Ovary (tissue), 9 donors: ENCODE measurements around the gene RC3H1. TPM values are rescaled to one million over a fixed set of nuclear protein-coding genes. Genes with fewer than 3 reads are reported as not detected.
"Not testable (repeated sequence)": the region's sequence is repeated elsewhere in the genome, so short reads cannot be mapped to it uniquely, and the experiment has no call there.

Source experiments
- DNase-seq, 5 donors: peaks; one replicate each; pipeline ENCODE4 v3.0.0-alpha.2; 2019 to 2020
- H3K27ac ChIP-seq, 2 donors: fragments of 200-600 bp; one replicate each; pipeline versions ENCODE4 v1.5.1 to v1.8.0; 2019 to 2022
- H3K27me3 ChIP-seq: fragments of 200-600 bp; one replicate; pipeline ENCODE4 v1.8.0; 2022
- H3K36me3 ChIP-seq: fragments of 200-600 bp; sonication (generic); one replicate; pipeline ENCODE4 v1.5.1; 2019
- H3K4me1 ChIP-seq: one replicate; pipeline ENCODE4 v1.8.1; 2013; ENCODE audit warnings: mild to moderate bottlenecking, moderate library complexity; ENCODE audit not compliant: insufficient read depth
- H3K4me3 ChIP-seq: fragments of 200-600 bp; sonication (generic); one replicate; pipeline ENCODE4 v1.5.1; 2017
- H3K9me3 ChIP-seq, 2 donors: fragments of 200-600 bp in 1 of 2; sonication (generic) in 1 of 2; one replicate each; pipeline versions ENCODE4 v1.5.1 to v1.8.1; 2013 to 2019; ENCODE audit warnings: mild to moderate bottlenecking in 1 of 2, moderate library complexity in 1 of 2
- EP300 ChIP-seq: sonication (generic); formaldehyde crosslinking; IDR thresholded peaks from one replicate; pipeline ENCODE4 v1.6.1; 2017; ENCODE audit warnings: antibody characterized with exemption
- POLR2A ChIP-seq: fragments of 450-650 bp; IDR thresholded peaks from one replicate; pipeline ENCODE4 v1.6.1; 2017; ENCODE audit warnings: antibody characterized with exemption, mild to moderate bottlenecking, moderate library complexity
- WGBS, 3 donors: extraction: QIAGEN DNeasy Blood & Tissue Kit in 1 of 3; methylation state at CpG; one replicate each; pipeline versions ENCODE4 v1.1.5 to v1.1.7; 2013 to 2017; 5-methylcytosine and 5-hydroxymethylcytosine counted together
- intact Hi-C, 4 donors: fragments of 100-400 bp; cut with DNase I; formaldehyde crosslinking; loops; one replicate each; pipeline versions ENCODE4 v1.11.0 to v1.15.1; 2022 to 2023
- polyA plus RNA-seq, 2 donors: library from polyadenylated mRNA; stranded (reverse); fragments of 200-250 nt in 1 of 2; fragments of 350-450 nt in 1 of 2; fragmentation: Illumina TruSeq in 1 of 2; extraction: RNeasy Lipid Tissue Mini Kit (QIAGEN cat#74804) in 1 of 2; gene quantifications; one replicate each; pipeline ENCODE4 v1.2.3, GENCODE V29; 2013 to 2014
- total RNA-seq, 7 donors: library from RNA; depleted of rRNA in 2 of 7; stranded (reverse); fragments of >200 nt in 2 of 7; fragmentation: NEBNext Ultra II Directional in 3 of 7; extraction: Animal tissue kit (Norgen Biotek cat#: 25700) in 3 of 7; gene quantifications; one replicate each; pipeline versions ENCODE4 v1.1.0 to v1.2.4, GENCODE V29; 2016 to 2023
- TF ChIP-seq, protein P1 (sequence below), 3 donors: fragments of 450-650 bp in 2 of 3; fragments of 200-600 bp in 1 of 3; IDR thresholded peaks; one replicate each; pipeline versions ENCODE4 v1.5.1 to v1.8.0; 2016 to 2022; ENCODE audit warnings: antibody characterized with exemption in 3 of 3, mild to moderate bottlenecking in 1 of 3
- donor health status: DM: no; HTN: no; CAD: no; lungs with moderate emphysema.
- donor health status: DM: no; HTN: no; CAD: no.
- donor health status: Bipolar disorder and iron deficiency.
- donor health status: DM: yes; HTN: yes; CAD: no.
- donor health status: DM: no; HTN: no; CAD: no.
- donor health status: DM: yes; HTN: yes; CAD: no.

Gene RC3H1
- total and polyA plus RNA-seq, 9 donors, result 4.6 to 33.8 (median 26.5) TPM

DNA sequence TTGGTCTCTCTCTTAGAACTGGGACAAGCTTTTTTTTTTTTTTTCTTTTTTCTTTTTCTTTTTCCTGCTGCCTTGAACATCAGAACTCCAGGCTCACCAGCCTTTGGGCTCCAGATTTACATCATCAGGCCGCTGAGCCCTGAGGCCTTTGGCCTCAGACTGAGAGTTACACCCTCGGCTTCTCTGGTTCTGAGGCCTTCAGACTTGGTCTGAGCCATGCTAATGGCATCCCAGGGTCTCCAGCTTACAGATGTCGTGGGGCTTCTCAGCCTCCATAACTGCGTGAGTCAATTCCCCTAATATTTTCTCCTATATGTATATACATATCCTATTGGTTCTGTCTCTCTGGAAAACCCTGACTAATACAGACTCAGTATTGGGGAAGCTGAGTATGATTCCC is 36.5 kb upstream of the RC3H1 start:
- Histone ChIP-seq H3K36me3 (no peaks in the 10 kb centered on the region), H3K27ac (no peak overlapping the region), H3K9me3 (no peaks in the 10 kb centered on the region), H3K4me3 (no peak overlapping the region), H3K27me3 (no peaks in the 10 kb centered on the region), H3K4me1 (no peaks in the 10 kb centered on the region)
- DNase-seq, result no peak
- TF ChIP-seq POLR2A (no peak), EP300 (no peak)
- TF ChIP-seq, protein P1, sequence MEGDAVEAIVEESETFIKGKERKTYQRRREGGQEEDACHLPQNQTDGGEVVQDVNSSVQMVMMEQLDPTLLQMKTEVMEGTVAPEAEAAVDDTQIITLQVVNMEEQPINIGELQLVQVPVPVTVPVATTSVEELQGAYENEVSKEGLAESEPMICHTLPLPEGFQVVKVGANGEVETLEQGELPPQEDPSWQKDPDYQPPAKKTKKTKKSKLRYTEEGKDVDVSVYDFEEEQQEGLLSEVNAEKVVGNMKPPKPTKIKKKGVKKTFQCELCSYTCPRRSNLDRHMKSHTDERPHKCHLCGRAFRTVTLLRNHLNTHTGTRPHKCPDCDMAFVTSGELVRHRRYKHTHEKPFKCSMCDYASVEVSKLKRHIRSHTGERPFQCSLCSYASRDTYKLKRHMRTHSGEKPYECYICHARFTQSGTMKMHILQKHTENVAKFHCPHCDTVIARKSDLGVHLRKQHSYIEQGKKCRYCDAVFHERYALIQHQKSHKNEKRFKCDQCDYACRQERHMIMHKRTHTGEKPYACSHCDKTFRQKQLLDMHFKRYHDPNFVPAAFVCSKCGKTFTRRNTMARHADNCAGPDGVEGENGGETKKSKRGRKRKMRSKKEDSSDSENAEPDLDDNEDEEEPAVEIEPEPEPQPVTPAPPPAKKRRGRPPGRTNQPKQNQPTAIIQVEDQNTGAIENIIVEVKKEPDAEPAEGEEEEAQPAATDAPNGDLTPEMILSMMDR (IDR thresholded peaks at IDR 0.05), result no peak
- intact Hi-C loops, result no loop called here
- WGBS, 3 donors, result 89 to 92% (median 91%) methylated on average over 4 of the region's 4 CpGs

DNA sequence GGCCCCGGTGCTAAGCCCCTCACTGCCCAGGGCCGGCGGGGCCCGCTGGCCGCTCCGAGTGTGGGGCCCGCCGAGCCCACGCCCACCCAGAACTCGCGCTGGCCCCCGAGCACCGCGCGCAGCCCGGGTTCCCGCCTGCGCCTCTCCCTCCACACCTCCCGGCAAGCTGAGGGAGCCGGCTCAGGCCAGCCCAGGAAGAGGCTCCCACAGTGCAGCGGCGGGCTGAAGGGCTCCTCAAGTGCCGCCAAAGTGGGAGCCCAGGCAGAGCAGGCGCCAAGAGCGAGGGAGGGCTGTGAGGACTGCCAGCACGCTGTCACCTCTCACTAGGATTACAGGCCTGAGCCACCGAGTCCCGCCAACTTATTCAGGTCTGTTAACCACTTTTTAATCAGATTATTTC is 34.5 kb upstream of the RC3H1 start:
- H3K4me3 ChIP-seq, intact Hi-C loops, H3K9me3 ChIP-seq, H3K36me3 ChIP-seq, H3K27ac ChIP-seq, H3K27me3 ChIP-seq, DNase-seq, H3K4me1 ChIP-seq: not testable (repeated sequence)
- 93 to 97% (median 96%) methylated on average over 23 to 28 of the region's 28 CpGs for WGBS, 3 donors

DNA sequence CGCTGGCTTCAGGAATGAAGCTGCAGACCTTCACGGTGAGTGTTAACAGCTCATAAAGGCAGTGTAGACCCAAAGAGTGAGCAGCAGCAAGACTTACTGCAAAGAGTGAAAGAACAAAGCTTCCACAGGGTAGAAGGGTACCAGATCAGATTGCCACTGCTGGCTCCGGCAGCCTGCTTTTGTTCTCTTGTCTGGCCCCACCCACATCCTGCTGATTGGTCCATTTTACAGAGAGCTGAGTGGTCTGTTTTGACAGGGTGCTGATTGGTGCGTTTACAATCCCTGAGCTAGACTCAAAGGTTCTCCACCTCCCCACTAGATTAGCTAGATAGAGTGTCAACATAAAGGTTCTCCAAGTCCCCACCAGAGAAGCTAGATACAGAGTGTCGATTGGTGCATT is 33.6 kb upstream of the RC3H1 start:
- intact Hi-C loops, result not testable (repeated sequence)

DNA sequence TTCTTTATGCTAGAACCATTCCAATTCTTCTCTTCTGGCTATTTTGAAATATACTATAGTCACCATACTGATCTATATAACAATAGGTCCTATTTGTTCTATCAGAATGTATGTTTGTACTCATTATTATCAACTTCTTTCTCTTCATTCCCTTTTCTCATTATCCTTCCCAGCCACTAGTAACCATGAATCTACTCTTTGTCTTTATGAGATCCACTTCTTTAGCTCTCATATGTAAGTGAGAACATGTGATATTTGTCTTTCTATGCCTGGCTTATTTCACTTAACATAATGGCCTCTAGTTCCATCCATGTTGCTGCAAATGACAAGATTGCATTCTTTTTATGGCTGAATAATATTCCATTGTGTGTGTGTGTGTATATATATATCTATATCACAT is 31.7 kb upstream of the RC3H1 start:
- H3K9me3 ChIP-seq, result no peaks in the 10 kb centered on the region
- DNase-seq, result no peak
- no peaks in the 10 kb centered on the region for H3K36me3 ChIP-seq
- H3K27ac ChIP-seq, result no peak overlapping the region
- TF ChIP-seq, protein P1 (IDR thresholded peaks at IDR 0.05), result no peak
- no peak for TF ChIP-seq EP300
- no peak for TF ChIP-seq POLR2A
- no peak overlapping the region for H3K4me3 ChIP-seq
- no peaks in the 10 kb centered on the region for H3K4me1 ChIP-seq
- intact Hi-C loops, result no loop called here
- H3K27me3 ChIP-seq, result no peaks in the 10 kb centered on the region

More for the DNA sequence above, 33.6 kb upstream of the RC3H1 start:
- H3K4me3 ChIP-seq, DNase-seq, H3K4me1 ChIP-seq, H3K9me3 ChIP-seq, H3K27me3 ChIP-seq, H3K27ac ChIP-seq, H3K36me3 ChIP-seq: not testable (repeated sequence)
- 93 to 95% (median 95%) methylated on average over 5 of the region's 5 CpGs for WGBS, 3 donors

DNA sequence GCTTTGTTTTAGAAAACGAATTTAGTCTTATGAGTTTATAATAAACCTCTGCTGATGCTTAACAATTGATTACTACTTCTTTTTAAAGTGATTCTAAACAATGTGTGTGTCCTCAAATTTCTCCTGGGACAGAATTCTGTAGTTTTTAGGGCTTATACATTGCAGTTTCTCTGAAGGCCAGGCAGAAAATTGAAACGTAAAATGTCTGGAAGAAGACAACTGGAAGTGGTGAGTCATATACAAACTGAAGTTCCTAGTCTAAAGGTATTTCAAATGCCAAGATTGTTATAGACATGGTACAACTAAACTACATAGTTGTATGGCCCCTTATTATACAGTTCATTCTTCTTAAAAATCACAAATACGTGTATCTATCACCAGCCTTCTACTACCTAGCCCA is 30.5 kb upstream of the RC3H1 start:
- H3K9me3 ChIP-seq, result no peaks in the 10 kb centered on the region
- intact Hi-C loops, result no loop called here
- no peaks in the 10 kb centered on the region for H3K36me3 ChIP-seq
- no peak for TF ChIP-seq EP300
- TF ChIP-seq, protein P1 (IDR thresholded peaks at IDR 0.05), result no peak
- no peak for TF ChIP-seq POLR2A
- no peak overlapping the region for H3K4me3 ChIP-seq
- WGBS, 3 donors, result 68 to 73% (median 70%) methylated on average over 3 of the region's 3 CpGs
- no peak overlapping the region for H3K27ac ChIP-seq
- no peaks in the 10 kb centered on the region for H3K4me1 ChIP-seq
- no peaks in the 10 kb centered on the region for H3K27me3 ChIP-seq
- no peak for DNase-seq

DNA sequence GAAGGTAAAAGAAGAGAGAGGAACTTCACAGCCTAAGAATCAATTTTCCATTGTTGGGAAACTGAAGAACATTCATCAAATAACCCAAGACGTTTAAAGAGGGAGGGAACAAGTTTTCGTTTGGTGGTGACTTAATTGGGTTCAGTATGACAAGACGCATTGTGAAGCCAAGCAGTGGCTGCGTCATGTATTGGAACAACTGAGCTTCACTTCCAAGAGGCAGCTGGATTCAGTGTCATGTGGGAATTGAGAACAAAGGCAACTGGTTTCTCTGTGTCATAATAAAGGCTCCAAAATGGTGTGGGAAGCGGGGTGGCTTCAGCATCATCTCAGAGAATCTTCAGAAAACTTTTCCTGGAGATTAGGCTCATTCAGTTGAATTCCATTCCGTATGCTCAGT is 29.8 kb upstream of the RC3H1 start:
- H3K4me3 ChIP-seq, result no peak overlapping the region
- H3K9me3 ChIP-seq, result no peaks in the 10 kb centered on the region
- no peak overlapping the region for H3K27ac ChIP-seq

More for the DNA sequence above, 29.8 kb upstream of the RC3H1 start:
- Histone ChIP-seq H3K4me1 (no peaks in the 10 kb centered on the region), H3K36me3 (no peaks in the 10 kb centered on the region), H3K27me3 (no peaks in the 10 kb centered on the region)
- DNase-seq, result no peak
- TF ChIP-seq POLR2A (no peak), EP300 (no peak)
- TF ChIP-seq, protein P1 (IDR thresholded peaks at IDR 0.05), result no peak
- 66 to 71% (median 70%) methylated on average over 6 of the region's 6 CpGs for WGBS, 3 donors
- intact Hi-C loops, result no loop called here
